ENCODE data around the gene GDPD5. TPM values are rescaled to one million over a fixed set of nuclear protein-coding genes. Genes with fewer than 3 reads are reported as not detected.

GDPD5 gene
- total RNA-seq, 1 experiment from 2014 or later = 7.8 TPM

DNA sequence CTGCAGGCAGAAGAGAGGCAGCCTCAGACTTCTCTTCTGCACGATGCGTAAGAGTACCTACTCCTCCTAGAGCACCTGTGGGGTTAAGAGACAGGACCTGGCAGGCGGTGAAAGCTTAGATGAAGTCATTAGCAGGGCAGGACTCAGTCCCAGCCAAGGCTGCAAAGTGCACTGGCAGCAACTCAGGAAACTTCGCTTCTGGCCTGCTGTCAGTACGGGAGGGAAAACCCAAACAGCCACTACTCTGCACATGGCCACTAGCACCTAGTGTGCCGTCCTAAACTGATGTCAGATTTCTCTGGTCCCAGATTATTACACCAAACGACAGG lies 84.0 kb downstream of the GDPD5 start:
- Histone ChIP-seq H2BK20ac (ENCODE audit: low read depth, low read length, poor library complexity, severe bottlenecking) (no peak overlapping the region), H3K4me1 (ENCODE audit: insufficient read depth, low read length) (no peaks in the 10 kb centered on the region; the same call in 1 of the 2 replicates), H3K14ac (ENCODE audit: insufficient read depth, low read length) (no peak overlapping the region; the same call in 1 of the 2 replicates), H2BK5ac (ENCODE audit: insufficient read length, low read length) (no peak overlapping the region), H3K56ac (ENCODE audit: insufficient read length, low read depth, low read length) (no peak overlapping the region), H3K18ac (ENCODE audit: insufficient read length, low read depth, low read length) (no peak overlapping the region), H2BK120ac (ENCODE audit: low read depth, low read length, poor library complexity, severe bottlenecking) (no peak overlapping the region), H3K79me1 (ENCODE audit: insufficient read depth, low read depth, low read length, poor library complexity, severe bottlenecking) (no peaks in the 10 kb centered on the region), H3K4me2 (ENCODE audit: insufficient read depth, insufficient read length, low read length) (no peak overlapping the region), H3T11ph (ENCODE audit: low read length) (no peak overlapping the region), H4K5ac (ENCODE audit: insufficient read length, low read depth, low read length) (no peak overlapping the region), H3K9ac (ENCODE audit: extremely low read depth, insufficient read length, low read length) (no peak overlapping the region), H3K23me2 (ENCODE audit: insufficient read length, low read depth, low read length, poor library complexity, severe bottlenecking) (no peaks in the 10 kb centered on the region), H4K8ac (replicated peaks; ENCODE audit: insufficient read length, low read depth, low read length) (no peak overlapping the region), H2AFZ (ENCODE audit: low read length) (no peak overlapping the region), H2AK5ac (ENCODE audit: insufficient read length, low read length) (no peak overlapping the region), H3K4ac (ENCODE audit: low read depth, low read length) (no peak overlapping the region), H4K20me1 (ENCODE audit: control insufficient read depth, insufficient read depth, insufficient read length) (no peaks in the 10 kb centered on the region), H2BK15ac (ENCODE audit: low read depth, low read length) (no peak overlapping the region), H3K27me3 (ENCODE audit: insufficient read depth, low read length) (no peaks in the 10 kb centered on the region), H3K79me2 (ENCODE audit: insufficient read depth, low read length) (no peaks in the 10 kb centered on the region), H3K9me3 (ENCODE audit: control insufficient read depth, low read depth, low read length) (no peaks in the 10 kb centered on the region), H2BK12ac (ENCODE audit: insufficient read length, low read depth, low read length) (no peak overlapping the region), H3K27ac (ENCODE audit: insufficient read length, low read depth, low read length) (no peak overlapping the region), H3K23ac (ENCODE audit: insufficient read length, low read depth, low read length) (no peak overlapping the region), H4K91ac (ENCODE audit: insufficient read length, low read depth, low read length) (no peak overlapping the region)
- H3K27me3 Mint-ChIP-seq (ENCODE audit: low read depth) = peaks cover 11% of the 10 kb centered on the region
- H3K36me3 Mint-ChIP-seq (ENCODE audit: insufficient read depth in 1 of 3, low read depth in 3 of 3) = no peaks in the 10 kb centered on the region
- H3K27ac Mint-ChIP-seq = peak overlapping the region in 1 of 3 experiments; percentile 40; a peak in 1 of 7 replicates
- H3K4me1 Mint-ChIP-seq = peaks cover 8 to 21% of the 10 kb centered on the region in 2 experiments
- H3K4me3 Mint-ChIP-seq = no peak overlapping the region
- no peaks in the 10 kb centered on the region for H3K9me3 Mint-ChIP-seq
- no CpG with 5 or more reads among the region's 7 CpGs for WGBS (ENCODE audit: extremely low coverage, insufficient read length, low lambda C conversion rate)
- TF ChIP-seq, protein P1, sequence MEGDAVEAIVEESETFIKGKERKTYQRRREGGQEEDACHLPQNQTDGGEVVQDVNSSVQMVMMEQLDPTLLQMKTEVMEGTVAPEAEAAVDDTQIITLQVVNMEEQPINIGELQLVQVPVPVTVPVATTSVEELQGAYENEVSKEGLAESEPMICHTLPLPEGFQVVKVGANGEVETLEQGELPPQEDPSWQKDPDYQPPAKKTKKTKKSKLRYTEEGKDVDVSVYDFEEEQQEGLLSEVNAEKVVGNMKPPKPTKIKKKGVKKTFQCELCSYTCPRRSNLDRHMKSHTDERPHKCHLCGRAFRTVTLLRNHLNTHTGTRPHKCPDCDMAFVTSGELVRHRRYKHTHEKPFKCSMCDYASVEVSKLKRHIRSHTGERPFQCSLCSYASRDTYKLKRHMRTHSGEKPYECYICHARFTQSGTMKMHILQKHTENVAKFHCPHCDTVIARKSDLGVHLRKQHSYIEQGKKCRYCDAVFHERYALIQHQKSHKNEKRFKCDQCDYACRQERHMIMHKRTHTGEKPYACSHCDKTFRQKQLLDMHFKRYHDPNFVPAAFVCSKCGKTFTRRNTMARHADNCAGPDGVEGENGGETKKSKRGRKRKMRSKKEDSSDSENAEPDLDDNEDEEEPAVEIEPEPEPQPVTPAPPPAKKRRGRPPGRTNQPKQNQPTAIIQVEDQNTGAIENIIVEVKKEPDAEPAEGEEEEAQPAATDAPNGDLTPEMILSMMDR (conservative IDR thresholded peaks at IDR 0.05) = no peak
- DNase-seq = no peak
